GM21390 (cell line): ENCODE results near the gene NHLRC4.
"Not testable (repeated sequence)": the region's sequence is repeated elsewhere in the genome, so short reads cannot be mapped to it uniquely, and the experiment has no call there.

Experiments used
- ATAC-seq: cut with Tn5 transposase; IDR thresholded peaks from one replicate; pipeline ENCODE4 v1.9.1; 2021; ENCODE audit not compliant: unreplicated experiment

The NHLRC4 gene

GRCh38 chr16:596736-597060, 29.9 kb downstream of the NHLRC4 start:
- ATAC-seq = no peak

GRCh38 chr16:597655-598054, 30.9 kb downstream of the NHLRC4 start:
- not testable (repeated sequence) for ATAC-seq

- ATAC-seq = no peak
These were observed 32.3 kb downstream of the NHLRC4 start for GRCh38 chr16:598823-599739.

GRCh38 chr16:600781-601180, 34.0 kb downstream of the NHLRC4 start:
- ATAC-seq = no peak

GRCh38 chr16:603933-604332, 37.1 kb downstream of the NHLRC4 start:
- ATAC-seq = no peak

GRCh38 chr16:606656-607307, 40.0 kb downstream of the NHLRC4 start:
- ATAC-seq = no peak

GRCh38 chr16:608019-608418, 41.2 kb downstream of the NHLRC4 start:
- no peak for ATAC-seq

- ATAC-seq = no peak
These were observed 42.5 kb downstream of the NHLRC4 start for GRCh38 chr16:609316-609715.

- ATAC-seq = no peak
These were observed 43.2 kb downstream of the NHLRC4 start for GRCh38 chr16:609984-610383.

GRCh38 chr16:610513-611381, 43.9 kb downstream of the NHLRC4 start:
- no peak for ATAC-seq

- ATAC-seq = no peak
These were observed 48.3 kb downstream of the NHLRC4 start for GRCh38 chr16:615122-615521.

GRCh38 chr16:616733-617586, 50.2 kb downstream of the NHLRC4 start:
- no peak for ATAC-seq

GRCh38 chr16:617855-618254, 51.0 kb downstream of the NHLRC4 start:
- no peak for ATAC-seq
